GM13976 (cell line): ENCODE results near the gene RAD23B.

Experiments used
- DNase-seq: peaks from one replicate; pipeline ENCODE4 v3.0.0; 2012; ENCODE audit warnings: low spot score
- CTCF ChIP-seq: IDR thresholded peaks from 2 replicates; pipeline ENCODE4 v1.5.1; 2012; ENCODE audit warnings: borderline replicate concordance, mild to moderate bottlenecking; ENCODE audit not compliant: insufficient read depth; ENCODE audit errors: extremely low read depth, missing control alignments, control extremely low read depth
- in situ Hi-C: fragments of 300-500 bp; cut with MboI; formaldehyde crosslinking; loops from one replicate; pipeline ENCODE4 v1.12.0; 2022; ENCODE audit warnings: low sequenced_read_pairs, mixed read lengths, inconsistent platforms; ENCODE audit not compliant: unreplicated experiment

Gene RAD23B

GRCh38 chr9:107351382-107352045 lies 68.4 kb downstream of the RAD23B start:
- DNase-seq, result no peak
- no peak for TF ChIP-seq CTCF
- in situ Hi-C loops, result no loop called here

- no peak for DNase-seq
- in situ Hi-C loops, result no loop called here
- no peak for TF ChIP-seq CTCF
Observed at GRCh38 chr9:107355394-107355793, 72.3 kb downstream of the RAD23B start.

GRCh38 chr9:107358986-107359385 lies 75.9 kb downstream of the RAD23B start:
- TF ChIP-seq CTCF, result no peak
- DNase-seq, result no peak
- in situ Hi-C loops, result no loop called here

GRCh38 chr9:107360098-107360497 lies 77.0 kb downstream of the RAD23B start:
- TF ChIP-seq CTCF, result no peak
- in situ Hi-C loops, result no loop called here
- DNase-seq, result no peak

GRCh38 chr9:107361816-107362215 lies 78.7 kb downstream of the RAD23B start:
- in situ Hi-C loops, result no loop called here
- DNase-seq, result no peak
- TF ChIP-seq CTCF, result no peak

GRCh38 chr9:107363516-107364152 lies 80.6 kb downstream of the RAD23B start:
- no peak for DNase-seq
- in situ Hi-C loops, result no loop called here
- TF ChIP-seq CTCF, result no peak
